GM10847 (cell line): ENCODE measurements around the gene MAD1L1.

Source experiments
- POLR2A ChIP-seq: IDR thresholded peaks from 2 replicates; pipeline ENCODE4 v1.6.1; 2011; ENCODE audit not compliant: insufficient read length; ENCODE audit errors: extremely low read depth

The MAD1L1 gene

GRCh38 chr7:1908823-1909420 is 323.8 kb downstream of the MAD1L1 start:
- TF ChIP-seq POLR2A, result no peak

- no peak for TF ChIP-seq POLR2A
Measured at GRCh38 chr7:1907751-1908365, 324.9 kb downstream of the MAD1L1 start.

GRCh38 chr7:1906988-1907745 is 325.6 kb downstream of the MAD1L1 start:
- TF ChIP-seq POLR2A, result no peak

GRCh38 chr7:1906087-1906830 is 326.5 kb downstream of the MAD1L1 start:
- TF ChIP-seq POLR2A, result no peak

- TF ChIP-seq POLR2A, result no peak
Measured at GRCh38 chr7:1902231-1902855, 330.4 kb downstream of the MAD1L1 start.

GRCh38 chr7:1901431-1902210 is 331.1 kb downstream of the MAD1L1 start:
- TF ChIP-seq POLR2A, result no peak

- TF ChIP-seq POLR2A, result no peak
Measured at GRCh38 chr7:1900847-1901246, 331.9 kb downstream of the MAD1L1 start.

- no peak for TF ChIP-seq POLR2A
Measured at GRCh38 chr7:1899951-1900762, 332.6 kb downstream of the MAD1L1 start.

GRCh38 chr7:1899196-1899595 is 333.5 kb downstream of the MAD1L1 start:
- no peak for TF ChIP-seq POLR2A

- no peak for TF ChIP-seq POLR2A
Measured at GRCh38 chr7:1898628-1899185, 334.0 kb downstream of the MAD1L1 start.

- TF ChIP-seq POLR2A, result no peak
Measured at GRCh38 chr7:1897861-1898627, 334.7 kb downstream of the MAD1L1 start.

- no peak for TF ChIP-seq POLR2A
Measured at GRCh38 chr7:1897076-1897860, 335.5 kb downstream of the MAD1L1 start.
